Fibroblast of skin of left biceps (primary cell): ENCODE measurements around the gene EML4.
"Not testable (repeated sequence)": the region's sequence is repeated elsewhere in the genome, so short reads cannot be mapped to it uniquely, and the experiment has no call there.

Source experiments
- DNase-seq, 2 experiments: peaks; one replicate each; pipeline ENCODE4 v3.0.0-alpha.2; 2013; ENCODE audit warnings: low read depth in 2 of 2

The EML4 gene

DNA sequence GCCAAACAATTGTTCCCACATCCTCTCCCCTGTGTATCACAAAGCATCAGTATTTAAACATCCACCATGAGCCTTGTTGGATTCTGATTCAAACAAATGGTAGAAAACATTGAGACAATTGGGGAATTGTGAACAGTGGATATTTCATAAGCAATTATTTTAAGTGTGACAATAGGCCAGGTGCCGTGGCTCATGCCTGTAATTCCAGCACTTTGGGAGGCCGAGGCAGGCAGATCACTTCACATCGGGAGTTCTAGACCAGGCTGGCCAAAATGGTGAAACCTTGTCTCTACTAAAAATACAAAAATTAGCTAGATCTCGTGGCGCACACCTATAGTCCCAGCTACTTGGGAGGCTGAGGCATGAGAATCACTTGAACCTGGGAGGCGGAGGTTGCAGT is 165.7 kb downstream of the EML4 start:
- DNase-seq = not testable (repeated sequence)

DNA sequence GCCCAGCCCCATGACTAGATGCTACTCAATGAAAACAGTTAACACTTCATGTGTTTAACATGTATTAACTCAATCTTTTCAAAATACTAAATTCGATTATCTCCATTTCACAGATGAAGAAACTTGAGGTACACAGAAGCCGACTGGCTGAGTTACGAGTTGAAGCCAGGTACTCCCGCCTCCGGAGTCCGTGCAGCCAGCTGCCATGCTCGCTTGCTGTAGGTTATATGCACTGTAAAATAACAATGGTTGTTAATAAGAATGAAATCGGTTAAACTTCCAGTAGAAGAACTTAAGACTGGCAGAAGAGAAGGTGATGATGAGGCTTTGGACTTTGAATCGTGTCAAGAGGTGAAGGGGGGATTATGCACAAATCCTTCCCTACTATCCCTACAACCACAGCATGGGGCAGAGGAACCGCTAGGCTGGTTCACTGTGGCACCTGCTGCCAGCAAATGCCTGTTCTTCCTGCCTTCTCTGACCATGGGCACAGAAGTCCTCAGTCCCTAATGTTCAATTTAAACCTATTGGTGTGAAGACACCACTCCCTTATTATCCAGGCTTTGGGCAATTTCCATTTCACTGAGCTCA is 166.5 kb downstream of the EML4 start:
- no peak for DNase-seq

DNA sequence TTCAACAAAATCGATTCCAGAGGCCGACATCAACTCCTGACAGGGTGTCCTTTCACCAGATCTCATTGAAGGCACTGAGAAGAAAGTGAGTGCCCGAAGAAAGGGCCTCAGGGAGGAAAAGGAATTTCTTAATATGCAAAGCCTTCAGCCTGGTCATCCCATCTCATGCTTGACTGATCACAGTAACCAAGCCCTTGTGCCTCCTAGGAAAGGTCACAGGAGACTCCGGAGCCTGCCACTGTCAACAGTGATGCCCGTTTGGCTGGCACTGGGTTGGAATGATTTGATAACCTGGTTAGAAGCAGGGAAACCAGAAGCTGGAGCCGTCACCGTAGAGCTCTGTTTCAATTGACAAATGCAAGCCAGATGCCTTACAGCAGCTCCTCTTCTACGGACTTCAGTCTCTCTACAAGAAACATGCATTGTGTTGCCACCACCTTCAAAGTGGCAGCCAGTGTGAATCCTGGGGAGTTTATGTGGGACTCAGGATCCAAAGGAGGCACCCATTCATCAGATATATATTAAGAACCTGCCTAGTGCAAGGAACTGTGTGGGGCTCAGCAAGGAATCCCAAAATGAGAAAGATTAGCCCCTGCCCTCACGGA is 167.3 kb downstream of the EML4 start:
- no peak for DNase-seq

DNA sequence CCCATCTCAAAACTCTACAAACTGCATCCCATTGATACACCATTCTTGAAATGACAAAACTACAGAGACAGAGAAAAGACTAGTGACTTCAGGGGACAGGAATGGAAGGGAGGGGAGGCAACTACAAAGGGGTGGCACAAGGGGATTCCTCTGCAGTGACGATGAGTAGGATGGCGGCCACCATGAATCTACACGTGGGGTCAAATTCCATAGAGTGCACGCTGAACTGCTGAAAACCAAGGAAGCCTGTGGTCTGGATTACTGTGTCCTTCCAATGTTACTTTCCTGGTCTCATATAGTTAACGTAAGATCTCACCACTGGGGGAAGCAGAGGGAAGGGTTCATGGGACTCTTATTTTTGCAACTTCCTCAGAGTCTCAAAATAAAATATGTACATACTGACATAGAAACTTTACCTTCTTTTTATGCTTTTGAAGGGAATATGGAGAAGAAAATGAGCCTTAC is 168.2 kb downstream of the EML4 start:
- DNase-seq = no peak

DNA sequence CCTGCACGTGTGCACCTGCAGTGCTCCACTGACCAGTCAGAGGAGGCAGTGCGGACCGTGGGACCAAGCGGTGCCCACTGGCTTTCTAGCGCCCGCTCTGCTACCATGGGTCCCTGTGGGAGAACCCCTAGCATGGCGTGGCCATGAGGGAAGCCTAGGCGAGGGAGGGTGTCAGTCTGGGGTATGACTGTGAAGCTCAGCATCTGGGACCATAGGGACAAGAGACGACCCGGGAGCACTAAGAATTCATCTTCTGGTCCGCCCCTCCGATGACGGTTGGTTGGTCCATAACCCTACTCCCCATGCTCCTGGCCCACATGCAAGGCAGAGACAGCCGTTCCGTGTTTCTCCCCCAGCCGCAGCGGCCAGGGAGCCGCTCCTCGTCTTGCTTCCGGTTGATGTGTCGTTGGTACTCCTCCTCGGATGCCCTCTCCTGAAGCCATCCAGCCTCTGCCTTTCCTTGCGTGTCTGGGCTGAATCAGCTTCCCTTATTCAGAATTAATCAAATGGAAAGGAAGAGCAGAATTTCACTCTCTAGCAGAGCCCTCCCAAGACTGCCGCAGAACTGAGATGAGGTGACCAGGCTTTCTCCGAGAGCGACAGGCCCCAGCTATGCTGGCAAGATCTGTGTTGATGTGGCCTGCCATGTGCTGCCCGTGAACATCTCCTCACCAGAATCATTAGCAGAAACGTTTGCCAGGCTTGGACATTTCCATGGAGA is 168.9 kb downstream of the EML4 start:
- no peak for DNase-seq

DNA sequence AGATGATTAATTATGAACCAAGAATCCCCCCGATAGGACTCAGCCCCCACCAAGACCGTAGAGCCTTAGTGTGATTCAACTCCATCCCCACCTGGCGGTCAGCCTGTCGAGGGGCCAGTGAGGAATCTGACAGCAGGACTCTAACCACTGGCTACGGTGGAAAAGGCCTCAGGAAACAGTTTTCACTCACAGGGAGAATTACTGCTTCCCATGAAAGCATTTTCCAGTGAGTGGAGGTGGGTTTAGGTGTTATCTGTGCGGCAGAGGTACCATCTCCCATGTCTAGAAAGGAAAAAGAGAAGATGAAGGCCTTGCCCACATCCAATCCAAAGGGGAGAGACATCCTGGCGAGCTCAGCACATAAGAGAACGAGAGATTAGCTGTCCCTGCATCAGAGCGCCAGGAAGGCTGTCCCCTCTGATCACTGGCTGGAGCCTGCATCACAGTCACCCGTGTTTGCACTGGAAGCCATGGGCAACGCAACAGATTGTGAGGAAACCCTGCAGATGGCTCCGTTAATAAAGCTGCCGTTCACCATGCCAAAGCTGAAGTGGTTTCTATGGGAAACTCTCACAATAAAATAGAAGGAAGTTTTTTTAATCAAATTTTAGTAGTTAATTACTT is 169.5 kb downstream of the EML4 start:
- DNase-seq = no peak

DNA sequence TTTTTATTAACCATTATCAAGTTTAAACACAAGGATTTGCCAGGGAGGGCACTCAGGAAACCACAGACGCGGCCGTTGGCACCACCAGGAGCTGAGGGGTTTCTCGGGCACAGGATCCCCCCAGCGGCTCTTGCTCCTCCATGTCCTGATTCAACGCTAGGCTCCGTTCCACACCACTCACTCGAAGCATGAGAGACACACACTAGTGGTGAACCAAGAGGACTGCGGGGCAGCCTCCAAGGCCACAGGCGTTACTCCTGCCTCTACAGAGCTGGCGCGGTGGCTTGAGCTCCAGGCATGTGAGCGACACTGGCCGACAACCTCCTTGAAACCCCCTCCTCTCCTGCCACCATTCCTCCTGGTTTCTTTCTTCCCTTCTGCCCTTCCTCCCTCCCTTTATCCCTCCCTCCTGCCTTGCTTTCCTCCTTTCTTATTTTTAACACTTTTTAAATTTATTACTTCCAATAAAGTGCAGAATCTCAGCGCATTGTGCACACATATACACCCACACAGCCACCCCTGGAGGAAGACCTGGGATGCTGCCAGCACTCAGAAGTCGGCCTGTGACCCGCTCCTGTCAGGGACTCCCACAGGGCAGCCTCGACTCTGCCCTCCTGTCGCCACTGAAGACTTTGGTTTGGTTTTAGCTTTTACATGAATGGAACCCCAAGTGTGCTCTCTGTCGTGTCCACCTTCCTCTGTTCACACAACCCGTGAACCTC is 170.2 kb downstream of the EML4 start:
- no peak for DNase-seq

DNA sequence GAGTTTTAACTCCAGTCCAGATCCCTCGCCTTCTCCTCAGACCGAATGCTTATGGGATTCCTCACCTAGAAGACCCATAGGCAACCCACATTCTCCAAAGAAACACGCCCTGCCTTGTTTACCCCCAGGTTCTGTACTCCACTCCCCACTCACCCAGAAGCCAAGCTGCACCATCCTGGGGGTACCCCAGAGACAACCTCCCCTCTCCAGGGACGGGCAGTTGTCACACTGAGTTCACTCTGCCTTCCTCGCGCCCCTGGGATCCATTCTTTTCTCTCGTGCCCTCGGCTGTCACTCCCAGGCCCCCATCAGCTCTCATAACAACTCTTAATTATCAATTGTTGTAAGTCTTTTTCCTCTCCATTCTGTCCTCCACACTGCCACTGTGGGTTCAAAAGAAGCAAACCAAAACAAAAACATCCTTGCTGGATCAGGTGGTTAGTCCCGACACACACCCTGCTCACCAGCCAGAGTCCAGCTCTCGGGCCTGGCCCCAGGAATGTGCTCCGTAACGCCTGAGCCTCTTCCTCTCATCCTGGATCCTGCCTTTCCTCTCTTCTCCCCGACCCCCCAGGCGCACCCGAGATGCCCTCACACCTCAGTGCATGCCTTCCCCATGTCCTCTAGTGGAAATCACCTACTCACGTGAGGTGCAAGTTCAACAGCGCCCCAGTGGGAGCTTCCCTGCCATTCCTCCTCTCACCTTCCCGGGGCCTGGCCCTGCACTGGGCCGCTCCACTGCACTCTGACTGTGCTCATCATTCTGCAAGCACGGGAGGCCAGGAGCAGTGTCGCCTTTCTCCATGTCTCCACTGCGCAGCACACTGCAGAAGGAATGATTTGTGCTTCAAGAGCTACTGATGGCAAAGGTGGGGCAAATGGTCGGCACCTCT is 171.1 kb downstream of the EML4 start:
- DNase-seq = no peak

DNA sequence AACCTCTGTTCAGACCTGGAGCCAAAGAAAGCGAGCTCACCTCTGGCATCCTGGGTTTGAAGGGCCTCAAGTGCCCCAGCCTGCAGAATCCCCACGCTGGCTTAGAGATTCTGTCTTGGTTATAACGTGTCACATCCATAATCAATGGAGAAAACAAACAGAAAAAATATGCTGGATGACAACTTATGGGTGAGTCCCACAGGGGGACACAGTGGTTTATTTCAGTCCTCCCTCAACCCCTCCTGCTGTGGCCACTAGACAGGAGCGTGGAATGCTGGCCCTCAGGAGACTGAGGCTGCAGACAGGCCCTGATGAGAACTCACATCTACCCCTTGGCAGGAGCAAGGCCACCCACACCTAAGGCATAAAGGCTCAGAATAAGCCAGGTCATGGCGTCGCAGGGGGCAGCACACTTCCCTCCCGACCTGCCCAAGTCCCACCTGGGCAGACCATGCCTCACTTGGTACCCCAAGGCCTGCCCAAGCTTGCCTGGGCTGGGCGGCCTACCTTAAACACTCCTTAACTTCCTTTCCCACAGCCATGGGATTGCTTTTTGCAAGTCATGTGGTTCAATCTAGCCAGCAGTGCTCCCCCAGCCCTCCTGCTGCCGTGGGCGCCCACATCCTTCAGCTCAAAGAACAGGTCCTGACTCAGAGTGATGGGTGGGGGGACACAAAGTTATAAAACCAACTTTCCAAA is 171.9 kb downstream of the EML4 start:
- no peak for DNase-seq

DNA sequence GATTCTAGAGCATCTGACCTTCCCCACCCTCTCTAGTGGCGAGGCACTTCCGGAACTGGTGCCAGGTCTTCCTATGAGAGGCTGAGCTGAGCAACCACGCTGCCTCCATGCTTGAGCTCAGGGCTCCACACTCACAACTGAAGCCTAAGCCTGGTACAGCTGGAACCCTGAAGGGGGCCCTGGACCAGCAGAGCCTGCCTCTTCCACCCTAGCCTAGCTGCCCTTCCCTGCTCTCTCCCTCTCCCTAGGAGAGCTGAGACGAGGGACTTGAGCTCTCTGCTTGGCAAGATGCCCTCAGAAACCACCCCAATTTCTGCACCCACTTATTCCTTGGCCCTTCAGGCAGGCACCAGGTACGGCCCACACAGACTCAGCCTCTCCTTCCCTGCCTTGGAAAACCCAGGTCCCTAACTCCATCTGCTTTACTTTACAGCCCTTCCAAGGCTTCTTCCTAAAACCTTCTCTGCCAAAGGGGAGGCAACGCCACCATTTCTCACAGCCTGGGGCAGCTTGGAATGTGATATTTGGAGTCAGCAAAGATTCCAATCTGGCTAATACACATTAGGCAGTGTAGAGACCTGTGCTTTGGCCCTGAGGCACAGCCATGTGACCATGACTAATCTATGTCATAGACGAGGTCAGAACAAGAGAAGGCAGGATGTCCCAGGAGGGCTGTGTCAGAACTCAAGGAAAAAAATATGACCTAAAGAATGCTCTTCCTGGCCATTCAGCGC is 173.1 kb downstream of the EML4 start:
- peak; percentile 47 to 56 for DNase-seq

DNA sequence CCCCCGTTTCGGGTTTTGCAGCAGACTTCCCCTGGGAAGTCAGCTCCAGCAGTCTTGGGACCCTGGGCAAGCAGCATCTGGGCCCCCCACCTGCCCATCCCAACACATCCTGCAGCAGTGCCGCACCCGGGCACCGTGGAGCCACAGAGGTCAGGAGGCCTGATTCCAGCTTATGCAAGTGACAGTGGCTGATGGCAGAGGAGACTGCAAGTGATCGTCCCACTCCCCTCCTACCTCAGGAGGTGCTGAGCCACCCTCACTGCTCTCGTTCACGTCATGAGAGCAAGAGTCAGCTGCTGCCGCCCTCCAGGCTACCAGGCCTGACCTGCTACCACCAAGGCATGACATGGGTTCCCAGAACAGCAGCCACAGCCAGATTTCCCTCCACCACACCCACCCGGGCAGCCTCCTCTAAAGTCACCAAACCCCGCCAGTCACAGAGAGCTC is 173.7 kb downstream of the EML4 start:
- DNase-seq = no peak

DNA sequence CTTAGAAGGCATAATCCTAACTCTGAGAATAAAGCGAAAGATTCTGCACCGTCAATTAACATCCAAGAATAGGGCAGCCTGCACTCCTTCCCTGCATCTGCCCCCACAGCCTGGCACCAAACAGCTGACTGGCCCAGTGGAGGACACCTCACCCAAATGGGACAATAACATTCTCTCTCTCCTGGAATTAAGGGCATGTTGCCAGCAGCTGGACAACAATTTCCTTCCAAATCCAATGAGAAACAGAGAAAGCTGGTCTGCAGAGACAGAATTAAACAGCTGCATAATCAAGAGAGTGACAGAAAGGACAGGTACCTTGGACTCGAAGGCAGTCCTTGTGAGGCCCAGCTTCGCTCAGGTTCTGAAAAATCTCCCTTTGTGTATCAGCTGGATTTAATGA is 176.8 kb downstream of the EML4 start:
- DNase-seq = no peak

DNA sequence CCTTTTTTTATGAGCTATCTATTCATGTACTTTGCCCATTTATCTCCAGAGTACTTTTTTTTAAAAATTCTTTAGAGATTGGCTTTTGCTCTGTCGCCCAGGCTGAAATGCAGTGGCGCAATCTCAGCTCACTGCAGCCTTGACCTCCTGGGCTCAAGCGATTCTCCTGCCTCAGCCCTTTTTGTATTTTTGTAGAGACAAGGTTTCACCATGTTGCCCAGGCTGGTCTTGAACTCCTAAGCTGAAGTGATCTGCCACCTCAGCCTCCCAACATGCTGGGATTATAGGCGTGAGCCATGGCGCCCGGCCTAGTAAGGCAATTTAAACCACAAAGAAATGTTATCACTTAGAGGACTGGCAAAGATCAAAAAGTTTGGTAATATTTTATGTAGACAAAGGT is 177.7 kb downstream of the EML4 start:
- DNase-seq = not testable (repeated sequence)

DNA sequence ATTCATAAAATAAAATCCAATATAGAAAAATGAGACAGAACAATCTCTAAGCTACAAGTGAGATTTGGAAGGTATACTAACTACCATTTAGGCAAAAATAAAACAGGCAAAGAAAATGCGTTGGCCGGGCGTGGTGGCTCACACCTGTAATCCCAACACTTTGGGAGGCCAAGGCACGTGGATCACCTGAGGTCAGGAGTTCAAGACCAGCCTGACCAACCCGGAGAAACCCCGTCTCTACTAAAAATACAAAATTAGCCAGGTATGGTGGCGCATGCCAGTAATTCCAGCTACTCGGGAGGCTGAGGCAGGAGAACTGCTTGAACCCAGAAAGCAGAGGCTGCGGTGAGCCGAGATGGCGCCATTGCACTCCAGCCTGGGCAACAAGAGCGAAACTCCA is 178.4 kb downstream of the EML4 start:
- DNase-seq = not testable (repeated sequence)

DNA sequence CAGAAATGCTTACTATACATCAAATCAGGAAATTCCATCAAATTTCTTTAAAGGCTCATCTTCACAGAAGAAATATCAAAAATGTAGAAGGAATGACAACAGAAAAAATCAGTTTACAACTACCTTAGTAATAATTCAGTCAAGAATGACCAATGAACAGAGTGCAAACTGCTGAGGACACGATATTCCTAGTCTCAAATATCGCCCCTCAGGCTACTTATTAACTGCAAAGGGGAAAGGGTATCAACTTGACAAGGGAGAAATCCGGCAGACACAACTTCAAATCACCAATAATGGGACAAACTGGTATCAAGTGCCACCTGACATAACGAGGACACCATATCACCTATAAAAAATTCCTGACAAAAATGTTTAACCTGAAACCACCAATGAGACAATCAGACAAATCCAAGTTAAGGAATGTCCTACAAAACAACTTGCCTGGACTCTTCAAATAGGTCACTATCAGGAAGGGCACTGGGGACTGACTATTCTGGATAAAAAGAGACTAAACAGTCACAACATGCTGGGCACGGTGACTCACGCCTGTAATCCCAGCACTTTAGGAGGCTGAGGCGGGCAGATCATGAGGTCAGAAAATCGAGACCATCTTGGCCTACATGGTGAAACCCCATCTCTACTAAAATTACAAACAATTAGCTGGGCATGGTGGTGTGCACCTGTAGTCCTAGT is 179.1 kb downstream of the EML4 start:
- DNase-seq = no peak

DNA sequence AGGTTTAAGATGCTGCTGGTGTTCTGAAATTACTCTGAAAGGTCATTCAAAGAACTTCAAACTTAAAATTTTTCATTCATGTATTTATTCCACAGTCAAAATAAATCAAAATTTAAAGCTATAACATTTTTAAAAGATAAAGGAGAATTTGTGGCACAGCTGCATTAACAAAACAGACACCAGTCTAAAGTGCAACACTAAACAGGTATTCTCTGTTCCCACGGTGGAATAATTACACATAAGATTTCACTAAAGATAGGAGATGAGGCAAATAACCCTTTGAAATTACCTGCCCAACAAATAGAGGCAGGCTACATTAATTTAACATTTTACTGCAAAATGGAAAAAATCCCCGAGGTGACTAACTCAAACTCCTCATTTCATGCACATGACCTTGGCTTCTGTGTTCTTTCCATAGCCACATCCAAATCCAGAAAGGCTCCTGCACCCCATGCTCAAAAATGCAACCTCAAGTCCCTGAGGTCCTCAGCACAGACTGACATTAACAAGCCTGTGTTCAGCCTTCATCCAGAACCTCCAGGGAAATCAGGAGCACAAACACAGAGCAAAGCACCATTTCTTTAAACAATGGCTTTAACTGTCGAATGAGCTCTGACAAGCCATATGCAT is 181.4 kb downstream of the EML4 start:
- DNase-seq = no peak

DNA sequence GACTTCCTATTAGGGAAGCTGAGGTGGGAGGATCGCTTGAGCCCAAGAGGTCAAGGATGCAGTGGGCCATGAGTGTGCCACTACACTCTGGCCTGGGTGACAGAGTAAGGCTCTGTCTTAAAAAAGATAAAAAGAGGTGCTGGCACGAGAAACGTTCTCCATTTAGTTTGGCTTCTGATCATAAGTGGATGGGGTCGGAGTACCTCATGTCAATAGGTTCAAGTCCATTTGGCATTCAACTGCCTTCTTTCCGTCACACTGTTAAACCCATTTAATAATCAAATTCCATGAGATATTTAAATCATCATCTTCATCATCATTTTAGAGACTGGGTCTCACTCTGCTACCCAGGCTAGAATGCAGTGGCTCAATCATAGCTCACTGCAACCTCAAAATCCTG is 182.7 kb downstream of the EML4 start:
- no peak for DNase-seq

DNA sequence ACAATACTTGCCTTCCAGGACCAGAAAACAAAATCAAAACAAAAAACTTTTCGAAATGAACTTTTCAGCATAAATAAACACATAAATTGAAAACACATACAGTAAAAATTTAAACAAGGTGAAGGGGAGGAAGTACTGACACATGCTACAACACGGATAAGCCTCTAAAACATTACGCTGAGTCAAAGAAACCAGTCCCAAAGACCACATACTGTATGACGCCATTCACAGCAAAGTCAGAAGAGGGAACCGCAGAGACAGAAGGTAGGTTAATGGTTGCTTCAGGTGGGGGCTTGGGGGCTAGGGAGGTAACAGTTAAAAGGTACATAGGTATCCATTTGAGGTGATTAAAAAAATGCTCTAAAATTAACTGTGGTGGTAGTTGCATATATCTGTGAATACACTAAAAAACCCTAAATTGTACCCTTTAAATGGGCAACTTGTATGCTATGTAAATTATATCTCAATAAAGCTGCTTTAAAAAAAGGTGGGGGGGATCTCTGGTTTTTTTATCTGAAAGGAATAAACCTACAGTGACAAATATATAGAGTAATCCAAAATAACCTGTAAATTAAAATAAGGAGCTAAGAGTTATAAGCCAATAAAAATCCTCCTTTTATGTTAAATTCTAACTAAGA is 184.8 kb downstream of the EML4 start:
- DNase-seq = no peak
